Stimulated activated effector memory CD8-positive, alpha-beta T cell treated with anti-CD3 and anti-CD28 coated beads, Interleukin-12 subunit alpha, Interleukin-12 subunit beta, amount 100 ng/mL, for 72 hours (primary cell): ENCODE data around the gene PRSS37.

Source experiments
- ATAC-seq: fragments of 150-1000 bp; cut with Tn5 transposase; 2 replicates; pipeline ENCODE4 v1.10.0; 2021
- DNase-seq, 2 donors: peaks; one replicate each; pipeline ENCODE4 v3.0.0; 2021 to 2022; ENCODE audit warnings: low spot score in 2 of 2
- H3K27ac Mint-ChIP-seq: one replicate; pipeline ENCODE4 v1.8.0; 2022; ENCODE audit warnings: mild to moderate bottlenecking, mixed read lengths
- H3K36me3 Mint-ChIP-seq: one replicate; pipeline ENCODE4 v1.8.0; 2022; ENCODE audit warnings: mild to moderate bottlenecking, mixed read lengths
- H3K4me1 Mint-ChIP-seq: one replicate; pipeline ENCODE4 v1.8.0; 2022; ENCODE audit warnings: mixed read lengths
- H3K4me3 Mint-ChIP-seq: one replicate; pipeline ENCODE4 v1.8.0; 2022; ENCODE audit warnings: mild to moderate bottlenecking, mixed read lengths
- H3K9me3 Mint-ChIP-seq: one replicate; pipeline ENCODE4 v1.8.0; 2022; ENCODE audit warnings: mixed read lengths

PRSS37 gene

GRCh38 chr7:141841385-141841784 is at the start of gene PRSS37:
Gene PRSS37 (minus strand): TSS chr7:141841485. CDS start chr7:141841049, 436 bp downstream.
- Mint-ChIP-seq H3K4me3 (no peak within 1 kb of the TSS), H3K27ac (no peak within 1 kb of the TSS), H3K36me3 (no peaks in the 10 kb centered on the region), H3K9me3 (no peaks in the 10 kb centered on the region), H3K4me1 (no peaks in the 10 kb centered on the region)
- no peak for DNase-seq
- no peak for ATAC-seq

GRCh38 chr7:141889321-141889720 is 48.0 kb upstream of the PRSS37 start:
- peaks cover 3% of the 10 kb centered on the region for H3K9me3 Mint-ChIP-seq
- no peak overlapping the region for H3K4me3 Mint-ChIP-seq
- no peaks in the 10 kb centered on the region for H3K36me3 Mint-ChIP-seq
- H3K4me1 Mint-ChIP-seq: no peaks in the 10 kb centered on the region
- H3K27ac Mint-ChIP-seq: no peak overlapping the region
- ATAC-seq: no peak
- DNase-seq: no peak

- DNase-seq: no peak
- Mint-ChIP-seq H3K36me3 (no peaks in the 10 kb centered on the region), H3K4me1 (no peaks in the 10 kb centered on the region), H3K9me3 (peaks cover 3% of the 10 kb centered on the region), H3K4me3 (no peak overlapping the region), H3K27ac (no peak overlapping the region)
- ATAC-seq: peak; percentile 47
Observed at GRCh38 chr7:141884539-141885225, 43.4 kb upstream of the PRSS37 start.

- DNase-seq (no peak), ATAC-seq (peak; percentile 8)
- Mint-ChIP-seq H3K27ac (no peak overlapping the region), H3K36me3 (no peaks in the 10 kb centered on the region), H3K9me3 (peaks cover 7% of the 10 kb centered on the region), H3K4me1 (no peaks in the 10 kb centered on the region), H3K4me3 (no peak overlapping the region)
Observed at GRCh38 chr7:141880960-141881359, 39.7 kb upstream of the PRSS37 start.

GRCh38 chr7:141877365-141877764 is 36.1 kb upstream of the PRSS37 start:
- no peak overlapping the region for H3K4me3 Mint-ChIP-seq
- H3K4me1 Mint-ChIP-seq: no peaks in the 10 kb centered on the region
- peaks cover 7% of the 10 kb centered on the region for H3K9me3 Mint-ChIP-seq
- H3K36me3 Mint-ChIP-seq: no peaks in the 10 kb centered on the region
- no peak overlapping the region for H3K27ac Mint-ChIP-seq
- peak; percentile 16 for ATAC-seq
- no peak for DNase-seq

GRCh38 chr7:141876371-141876770 is 35.1 kb upstream of the PRSS37 start:
- Mint-ChIP-seq H3K27ac (no peak overlapping the region), H3K4me3 (no peak overlapping the region), H3K4me1 (no peaks in the 10 kb centered on the region), H3K36me3 (no peaks in the 10 kb centered on the region), H3K9me3 (peaks cover 7% of the 10 kb centered on the region)
- ATAC-seq (no peak), DNase-seq (no peak)

GRCh38 chr7:141875453-141875852 is 34.2 kb upstream of the PRSS37 start:
- Mint-ChIP-seq H3K4me1 (no peaks in the 10 kb centered on the region), H3K9me3 (peaks cover 7% of the 10 kb centered on the region), H3K36me3 (no peaks in the 10 kb centered on the region), H3K4me3 (no peak overlapping the region), H3K27ac (no peak overlapping the region)
- no peak for DNase-seq
- ATAC-seq: no peak

GRCh38 chr7:141874787-141875186 is 33.5 kb upstream of the PRSS37 start:
- no peak for DNase-seq
- Mint-ChIP-seq H3K27ac (no peak overlapping the region), H3K4me3 (no peak overlapping the region), H3K36me3 (no peaks in the 10 kb centered on the region), H3K4me1 (no peaks in the 10 kb centered on the region), H3K9me3 (peaks cover 7% of the 10 kb centered on the region)
- ATAC-seq: no peak

GRCh38 chr7:141872931-141873330 is 31.6 kb upstream of the PRSS37 start:
- Mint-ChIP-seq H3K27ac (no peak overlapping the region), H3K36me3 (no peaks in the 10 kb centered on the region), H3K4me3 (no peak overlapping the region), H3K9me3 (peaks cover 13% of the 10 kb centered on the region), H3K4me1 (no peaks in the 10 kb centered on the region)
- DNase-seq (no peak), ATAC-seq (no peak)

GRCh38 chr7:141866974-141867373 is 25.7 kb upstream of the PRSS37 start:
- Mint-ChIP-seq H3K4me1 (no peaks in the 10 kb centered on the region), H3K9me3 (peaks cover 9% of the 10 kb centered on the region), H3K27ac (no peak overlapping the region)

GRCh38 chr7:141864765-141865447 is 23.6 kb upstream of the PRSS37 start:
- no peak for DNase-seq
- H3K9me3 Mint-ChIP-seq: peaks cover 9% of the 10 kb centered on the region

More at GRCh38 chr7:141866974-141867373, 25.7 kb upstream of the PRSS37 start:
- ATAC-seq (no peak), DNase-seq (no peak)
- Mint-ChIP-seq H3K36me3 (no peaks in the 10 kb centered on the region), H3K4me3 (no peak overlapping the region)

GRCh38 chr7:141860207-141860606 is 18.9 kb upstream of the PRSS37 start:
- no peak for DNase-seq
- Mint-ChIP-seq H3K4me1 (no peaks in the 10 kb centered on the region), H3K9me3 (peaks cover 12% of the 10 kb centered on the region), H3K4me3 (no peak overlapping the region), H3K36me3 (no peaks in the 10 kb centered on the region), H3K27ac (no peak overlapping the region)
- no peak for ATAC-seq

More at GRCh38 chr7:141864765-141865447, 23.6 kb upstream of the PRSS37 start:
- no peak for ATAC-seq
- Mint-ChIP-seq H3K4me1 (no peaks in the 10 kb centered on the region), H3K36me3 (no peaks in the 10 kb centered on the region), H3K27ac (no peak overlapping the region), H3K4me3 (no peak overlapping the region)

- Mint-ChIP-seq H3K4me1 (no peaks in the 10 kb centered on the region), H3K36me3 (no peaks in the 10 kb centered on the region), H3K4me3 (no peak overlapping the region), H3K27ac (no peak overlapping the region), H3K9me3 (peaks cover 7% of the 10 kb centered on the region)
- DNase-seq (no peak), ATAC-seq (no peak)
Observed at GRCh38 chr7:141847996-141848395, 6.7 kb upstream of the PRSS37 start.

GRCh38 chr7:141844256-141844655 is 3.0 kb upstream of the PRSS37 start:
- DNase-seq (no peak), ATAC-seq (no peak)
- no peak overlapping the region for H3K27ac Mint-ChIP-seq

GRCh38 chr7:141842904-141843303 is 1.6 kb upstream of the PRSS37 start:
- DNase-seq (no peak), ATAC-seq (no peak)
- no peaks in the 10 kb centered on the region for H3K9me3 Mint-ChIP-seq

More at GRCh38 chr7:141844256-141844655, 3.0 kb upstream of the PRSS37 start:
- Mint-ChIP-seq H3K9me3 (peaks cover 6% of the 10 kb centered on the region), H3K4me1 (no peaks in the 10 kb centered on the region), H3K36me3 (no peaks in the 10 kb centered on the region), H3K4me3 (no peak overlapping the region)

GRCh38 chr7:141840708-141841107 is 577 bp downstream of the PRSS37 start:
- Mint-ChIP-seq H3K36me3 (no peaks in the 10 kb centered on the region), H3K27ac (no peak overlapping the region), H3K4me3 (no peak overlapping the region), H3K4me1 (no peaks in the 10 kb centered on the region), H3K9me3 (no peaks in the 10 kb centered on the region)
- DNase-seq: no peak
- ATAC-seq: peak; percentile 8

More at GRCh38 chr7:141842904-141843303, 1.6 kb upstream of the PRSS37 start:
- H3K27ac Mint-ChIP-seq: no peak overlapping the region
- no peak overlapping the region for H3K4me3 Mint-ChIP-seq
- H3K4me1 Mint-ChIP-seq: no peaks in the 10 kb centered on the region
- no peaks in the 10 kb centered on the region for H3K36me3 Mint-ChIP-seq
